IMR-90 (cell line): ENCODE results near the gene ATM. TPM values are rescaled to one million over a fixed set of nuclear protein-coding genes. Genes with fewer than 3 reads are reported as not detected.

Source experiments
- ATAC-seq: fragments of 200-7000 bp; cut with Tn5 transposase; 2 replicates; pipeline ENCODE4 v1.9.1; 2020; ENCODE audit warnings: low read depth, mild to moderate bottlenecking, moderate library complexity
- BruUV-seq: library from RNA; stranded (reverse); fragments of 400-500 nt; replicated peaks from 2 replicates; lab custom pipeline; 2021; lab: Mats Ljungman, UMichigan
- CTCF ChIA-PET: fragments of 300-600 bp; formaldehyde crosslinking; extraction: SDS; loops from one replicate; lab custom pipeline; 2021; ENCODE audit warnings: antibody characterized with exemption; lab: Yijun Ruan, JAX
- POLR2A ChIA-PET: fragments of 300-600 bp; sonication (Branson Sonifier 250); formaldehyde crosslinking; loops from one replicate; lab custom pipeline; 2022; ENCODE audit warnings: antibody characterized with exemption; ENCODE audit not compliant: unreplicated experiment; lab: Charles Lee
- DNase-seq: peaks from one replicate; pipeline ENCODE4 v3.0.0; 2013
- H2AFZ ChIP-seq: replicated peaks from 2 replicates; pipeline ENCODE3; 2013; ENCODE audit warnings: low read length, mild to moderate bottlenecking; ENCODE audit not compliant: poor library complexity
- H2AK5ac ChIP-seq: 2 replicates; pipeline ENCODE4 v1.6.1; 2013; ENCODE audit warnings: low read depth, low read length, inconsistent platforms
- H2AK9ac ChIP-seq: replicated peaks from 2 replicates; pipeline ENCODE3; 2013; ENCODE audit warnings: mild to moderate bottlenecking, low read depth, low read length, moderate library complexity; ENCODE audit not compliant: poor library complexity
- H2BK120ac ChIP-seq: 2 replicates; pipeline ENCODE4 v1.6.1; 2013; ENCODE audit warnings: low read depth, low read length, inconsistent platforms
- H2BK15ac ChIP-seq: 3 replicates; pipeline ENCODE4 v1.6.1; 2013; ENCODE audit warnings: low read depth, low read length, inconsistent platforms
- H2BK20ac ChIP-seq: 2 replicates; pipeline ENCODE4 v1.6.1; 2013; ENCODE audit warnings: low read depth, mild to moderate bottlenecking, inconsistent platforms, low read length, moderate library complexity
- H2BK5ac ChIP-seq: 2 replicates; pipeline ENCODE4 v1.6.1; 2013; ENCODE audit warnings: mild to moderate bottlenecking, low read depth, low read length, inconsistent platforms; ENCODE audit not compliant: poor library complexity, severe bottlenecking
- H3K14ac ChIP-seq: replicated peaks from 2 replicates; pipeline ENCODE4 v1.6.1; 2013; ENCODE audit warnings: low read depth, low read length, inconsistent platforms
- H3K18ac ChIP-seq: 2 replicates; pipeline ENCODE4 v1.6.1; 2013; ENCODE audit warnings: low read depth, low read length, control low read depth
- H3K23ac ChIP-seq: 2 replicates; pipeline ENCODE4 v1.6.1; 2013; ENCODE audit warnings: low read depth, low read length, inconsistent platforms
- H3K27ac ChIP-seq: 2 replicates; pipeline ENCODE4 v1.5.1; 2013; ENCODE audit warnings: mild to moderate bottlenecking, control low read depth, low read length; ENCODE audit not compliant: insufficient read depth
- H3K27me3 ChIP-seq: 2 replicates; pipeline ENCODE4 v1.6.1; 2013; ENCODE audit warnings: low read length; ENCODE audit not compliant: control insufficient read depth, insufficient read depth
- H3K36me3 ChIP-seq: 2 replicates; pipeline ENCODE4 v1.6.1; 2013; ENCODE audit warnings: low read length, mixed read lengths; ENCODE audit not compliant: control insufficient read depth, insufficient read depth
- H3K4ac ChIP-seq: 2 replicates; pipeline ENCODE4 v1.6.1; 2013; ENCODE audit warnings: low read depth, low read length, inconsistent platforms
- H3K4me1 ChIP-seq: 2 replicates; pipeline ENCODE4 v1.6.1; 2013; ENCODE audit warnings: low read length, mixed read lengths; ENCODE audit not compliant: control insufficient read depth, insufficient read depth
- H3K4me2 ChIP-seq: 2 replicates; pipeline ENCODE4 v1.6.1; 2013; ENCODE audit warnings: low read depth, mild to moderate bottlenecking, control low read depth, low read length, moderate library complexity
- H3K4me3 ChIP-seq: 2 replicates; pipeline ENCODE4 v1.5.1; 2013; ENCODE audit warnings: low read depth, mild to moderate bottlenecking, control low read depth, low read length, moderate library complexity; ENCODE audit not compliant: insufficient read depth
- H3K56ac ChIP-seq: 2 replicates; pipeline ENCODE4 v1.6.1; 2013; ENCODE audit warnings: low read length, inconsistent platforms; ENCODE audit not compliant: insufficient read depth; ENCODE audit errors: extremely low read depth
- H3K79me1 ChIP-seq, 2 experiments: 2 replicates each; pipeline ENCODE4 v1.6.1; 2013; ENCODE audit warnings: low read length in 2 of 2, inconsistent platforms in 1 of 2, low read depth in 1 of 2
- H3K9ac ChIP-seq: 2 replicates; pipeline ENCODE4 v1.6.1; 2013; ENCODE audit warnings: low read depth, low read length, control low read depth
- H3K9me1 ChIP-seq: 2 replicates; pipeline ENCODE4 v1.6.1; 2013; ENCODE audit warnings: low read length, inconsistent platforms; ENCODE audit not compliant: insufficient read depth
- H3K9me3 ChIP-seq: 2 replicates; pipeline ENCODE4 v1.6.1; 2013; ENCODE audit warnings: low read length; ENCODE audit not compliant: control insufficient read depth, insufficient read depth
- H4K20me1 ChIP-seq: 2 replicates; pipeline ENCODE4 v1.6.1; 2013; ENCODE audit warnings: low read length, inconsistent platforms; ENCODE audit not compliant: insufficient read depth
- H4K5ac ChIP-seq: 2 replicates; pipeline ENCODE4 v1.6.1; 2013; ENCODE audit warnings: mild to moderate bottlenecking, low read depth, low read length, control low read depth
- H4K8ac ChIP-seq, 2 experiments: 2 replicates each; pipeline ENCODE4 v1.6.1; 2013; ENCODE audit warnings: low read depth in 2 of 2, low read length in 2 of 2, control low read depth in 1 of 2, inconsistent platforms in 1 of 2
- H4K91ac ChIP-seq: 2 replicates; pipeline ENCODE4 v1.6.1; 2013; ENCODE audit warnings: low read depth, low read length, inconsistent platforms; ENCODE audit not compliant: insufficient read depth
- CHD1 ChIP-seq: IDR thresholded peaks from 2 replicates; pipeline ENCODE4 v1.6.1; 2012; ENCODE audit warnings: low read depth, low read length, improper control_type of control experiment
- MAZ ChIP-seq: IDR thresholded peaks from 2 replicates; pipeline ENCODE4 v1.6.1; 2012; ENCODE audit warnings: low read depth, mild to moderate bottlenecking, low read length, improper control_type of control experiment, moderate library complexity, borderline replicate concordance
- MXI1 ChIP-seq: IDR thresholded peaks from 2 replicates; pipeline ENCODE4 v1.6.1; 2012; ENCODE audit warnings: low read depth, mild to moderate bottlenecking, low read length, moderate library complexity, borderline replicate concordance
- NFE2L2 ChIP-seq: fragments of 150-350 bp; IDR thresholded peaks from 2 replicates; pipeline ENCODE4 v1.6.1; 2016; ENCODE audit warnings: low read depth, mild to moderate bottlenecking, low read length
- RFX5 ChIP-seq: IDR thresholded peaks from 2 replicates; pipeline ENCODE4 v1.8.0; 2012; ENCODE audit warnings: low read depth, mild to moderate bottlenecking, low read length, moderate library complexity
- dilution Hi-C: fragments of 300-500 bp; cut with HindIII; formaldehyde crosslinking; loops from one replicate; pipeline ENCODE4 v1.14.3; 2018; ENCODE audit warnings: low sequenced_read_pairs; ENCODE audit not compliant: unreplicated experiment
- in situ Hi-C: fragments of 300-500 bp; cut with MboI; formaldehyde crosslinking; loops from 3 replicates; pipeline ENCODE4 v1.14.3; 2019; ENCODE audit warnings: low sequenced_read_pairs, inconsistent platforms, mixed read lengths
- intact Hi-C: fragments of 100-400 bp; cut with micrococcal nuclease; formaldehyde crosslinking; loops from 2 replicates; pipeline ENCODE4 v1.10.0; 2022
- polyA plus RNA-seq, 3 experiments: library from polyadenylated mRNA; depleted of rRNA; stranded (reverse); fragments of >200 nt; gene quantifications; 2 replicates each; pipeline ENCODE4 v1.2.3, GENCODE V29; 2012; ENCODE audit warnings: low replicate concordance in 1 of 3
- total RNA-seq: library from RNA; depleted of rRNA; stranded (reverse); fragments of >200 nt; gene quantifications from 2 replicates; pipeline ENCODE4 v1.2.3, GENCODE V29; 2012
- TF ChIP-seq, protein P1 (sequence below): fragments of 150-350 bp; IDR thresholded peaks from 2 replicates; pipeline ENCODE4 v1.6.1; 2017; ENCODE audit warnings: mild to moderate bottlenecking, antibody characterized with exemption, low read length, low read depth
- TF ChIP-seq, protein P2 (sequence below): fragments of 150-350 bp; IDR thresholded peaks from 2 replicates; pipeline ENCODE4 v1.6.1; 2016; ENCODE audit warnings: low read depth, mild to moderate bottlenecking, low read length, moderate library complexity, borderline replicate concordance

Gene ATM
- total and polyA plus RNA-seq, 2 of the 4 experiments (the other 2 are of a cell fraction), result 18.1 to 30.6 TPM

DNA sequence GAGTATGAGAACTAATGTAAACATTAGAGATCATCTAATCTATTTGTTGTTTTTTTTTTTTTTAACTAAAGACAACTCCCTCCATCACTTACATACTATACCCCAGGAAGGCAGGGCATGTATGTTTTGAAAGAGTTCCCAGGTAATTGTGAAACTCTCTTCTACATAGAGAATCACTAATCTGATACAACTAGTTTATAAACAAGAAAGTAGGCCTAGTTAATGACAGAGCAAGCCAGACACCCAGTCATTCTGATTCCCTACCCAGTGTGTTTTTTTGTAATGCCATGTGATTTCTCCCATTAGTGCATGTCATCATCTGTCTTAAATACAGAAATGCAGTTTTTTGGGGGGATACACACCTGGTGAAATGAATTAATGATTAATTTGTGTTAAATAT, 123.6 kb downstream of the ATM start:
- intact Hi-C loops, result no loop called here

More for the DNA sequence above, 123.6 kb downstream of the ATM start:
- no peak for TF ChIP-seq MXI1
- no peak for TF ChIP-seq NFE2L2
- no peak for TF ChIP-seq RFX5
- TF ChIP-seq CHD1, result no peak
- TF ChIP-seq, protein P1, sequence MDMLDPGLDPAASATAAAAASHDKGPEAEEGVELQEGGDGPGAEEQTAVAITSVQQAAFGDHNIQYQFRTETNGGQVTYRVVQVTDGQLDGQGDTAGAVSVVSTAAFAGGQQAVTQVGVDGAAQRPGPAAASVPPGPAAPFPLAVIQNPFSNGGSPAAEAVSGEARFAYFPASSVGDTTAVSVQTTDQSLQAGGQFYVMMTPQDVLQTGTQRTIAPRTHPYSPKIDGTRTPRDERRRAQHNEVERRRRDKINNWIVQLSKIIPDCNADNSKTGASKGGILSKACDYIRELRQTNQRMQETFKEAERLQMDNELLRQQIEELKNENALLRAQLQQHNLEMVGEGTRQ, result no peak
- TF ChIP-seq MAZ, result no peak
- TF ChIP-seq, protein P2, sequence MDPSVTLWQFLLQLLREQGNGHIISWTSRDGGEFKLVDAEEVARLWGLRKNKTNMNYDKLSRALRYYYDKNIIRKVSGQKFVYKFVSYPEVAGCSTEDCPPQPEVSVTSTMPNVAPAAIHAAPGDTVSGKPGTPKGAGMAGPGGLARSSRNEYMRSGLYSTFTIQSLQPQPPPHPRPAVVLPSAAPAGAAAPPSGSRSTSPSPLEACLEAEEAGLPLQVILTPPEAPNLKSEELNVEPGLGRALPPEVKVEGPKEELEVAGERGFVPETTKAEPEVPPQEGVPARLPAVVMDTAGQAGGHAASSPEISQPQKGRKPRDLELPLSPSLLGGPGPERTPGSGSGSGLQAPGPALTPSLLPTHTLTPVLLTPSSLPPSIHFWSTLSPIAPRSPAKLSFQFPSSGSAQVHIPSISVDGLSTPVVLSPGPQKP, result no peak
- no peak overlapping the region for H4K91ac ChIP-seq
- CTCF ChIA-PET, result no interaction called here
- no peaks in the 10 kb centered on the region for H4K20me1 ChIP-seq
- H4K5ac ChIP-seq, result no peak overlapping the region
- H3K4me3 ChIP-seq, result no peak overlapping the region
- H3K18ac ChIP-seq, result no peak overlapping the region
- no peak overlapping the region for H3K23ac ChIP-seq
- H2BK5ac ChIP-seq, result no peak overlapping the region
- no peaks in the 10 kb centered on the region for H3K4me1 ChIP-seq
- ATAC-seq (no peak), DNase-seq (no peak)
- no peak overlapping the region for H3K56ac ChIP-seq
- no peak overlapping the region for H2AK5ac ChIP-seq
- H3K36me3 ChIP-seq, result peaks cover 7% of the 10 kb centered on the region; the same call in 1 of the 2 replicates
- no peaks in the 10 kb centered on the region for H3K79me1 ChIP-seq
- in situ Hi-C loops (no loop called here), dilution Hi-C loops (no loop called here)
- H3K9me1 ChIP-seq, result peaks cover 1% of the 10 kb centered on the region; the same call in 1 of the 2 replicates
- H2AK9ac ChIP-seq, result no peak overlapping the region
- no peak overlapping the region for H2BK120ac ChIP-seq
- H2BK20ac ChIP-seq, result no peak overlapping the region
- H3K14ac ChIP-seq, result no peak overlapping the region
- no TSS peak for BruUV-seq
- H3K27me3 ChIP-seq, result no peaks in the 10 kb centered on the region
- no peak overlapping the region for H2AFZ ChIP-seq
- no peak overlapping the region for H2BK15ac ChIP-seq
- no peak overlapping the region for H3K27ac ChIP-seq
- POLR2A ChIA-PET, result no interaction called here
- H4K8ac ChIP-seq, result no peak overlapping the region
- no peak overlapping the region for H3K4ac ChIP-seq
- no peak overlapping the region for H3K4me2 ChIP-seq
- no peaks in the 10 kb centered on the region for H3K9me3 ChIP-seq
- H3K9ac ChIP-seq, result no peak overlapping the region
